NT2/D1 (cell line): Measurements from ENCODE around the gene GRID2.

Experiments
- SUZ12 ChIP-seq: IDR thresholded peaks from 2 replicates; pipeline ENCODE4 v1.6.1; 2011; ENCODE audit not compliant: insufficient read length, insufficient read depth; ENCODE audit errors: extremely low read depth
- YY1 ChIP-seq: IDR thresholded peaks from 2 replicates; pipeline ENCODE4 v1.6.1; 2011; ENCODE audit not compliant: insufficient read length, insufficient read depth

DNA sequence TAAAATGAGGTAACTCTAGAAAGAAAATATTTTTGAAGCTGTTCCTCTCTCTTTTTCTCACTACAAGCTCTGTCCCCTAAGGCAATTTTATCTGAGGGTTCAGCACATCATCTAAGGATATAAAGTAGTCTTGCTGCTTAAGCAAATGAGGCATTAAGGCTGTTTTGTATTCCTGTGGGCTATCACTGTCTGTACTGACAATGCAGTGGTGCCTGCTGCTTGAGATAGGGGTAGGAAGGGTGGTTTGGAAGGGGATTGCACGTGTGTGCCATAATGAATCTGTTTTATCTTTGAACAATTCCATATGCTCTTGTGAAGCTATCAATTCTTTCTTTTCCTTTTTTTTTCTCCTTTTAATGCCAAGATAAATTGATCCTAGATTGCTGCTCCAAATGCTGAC lies 1396.8 kb downstream of the GRID2 start:
- no peak for TF ChIP-seq YY1
- no peak for TF ChIP-seq SUZ12
